PC-3 (cell line): Measurements from ENCODE around the gene TEX55.

ENCODE experiments used
- EZH2phosphoT487 ChIP-seq: fragments of 300-600 bp; sonication (generic); IDR thresholded peaks from 2 replicates; pipeline ENCODE4 v1.6.1; 2018; ENCODE audit warnings: mild to moderate bottlenecking, antibody characterized with exemption, low read length, borderline replicate concordance
- TF ChIP-seq, protein P1 (sequence below): fragments of 300-600 bp; sonication (generic); conservative IDR thresholded peaks from 2 replicates; pipeline ENCODE4 v1.5.1; 2017; ENCODE audit warnings: antibody characterized with exemption, low read depth, mild to moderate bottlenecking, low read length

DNA sequence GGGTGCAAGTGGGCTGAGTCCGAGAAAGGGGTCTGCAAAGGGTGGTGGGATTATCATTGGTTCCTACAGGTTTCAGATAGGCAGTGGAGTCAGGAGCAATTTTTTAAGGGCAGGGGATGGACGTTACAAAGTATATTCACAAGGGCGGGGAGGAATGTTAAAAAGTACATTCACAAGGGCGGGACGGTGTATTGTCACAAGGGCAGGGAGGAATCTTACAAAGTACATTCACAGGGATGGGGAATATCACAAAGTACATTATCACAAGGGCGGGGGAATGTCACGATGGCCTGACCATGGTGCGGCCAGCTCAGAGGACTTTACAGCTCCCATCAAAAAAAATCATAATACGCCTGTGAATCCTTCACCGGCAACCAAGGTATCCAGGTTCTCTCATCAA lies 20.6 kb upstream of the TEX55 start:
- TF ChIP-seq EZH2phosphoT487: no peak
- TF ChIP-seq, protein P1, sequence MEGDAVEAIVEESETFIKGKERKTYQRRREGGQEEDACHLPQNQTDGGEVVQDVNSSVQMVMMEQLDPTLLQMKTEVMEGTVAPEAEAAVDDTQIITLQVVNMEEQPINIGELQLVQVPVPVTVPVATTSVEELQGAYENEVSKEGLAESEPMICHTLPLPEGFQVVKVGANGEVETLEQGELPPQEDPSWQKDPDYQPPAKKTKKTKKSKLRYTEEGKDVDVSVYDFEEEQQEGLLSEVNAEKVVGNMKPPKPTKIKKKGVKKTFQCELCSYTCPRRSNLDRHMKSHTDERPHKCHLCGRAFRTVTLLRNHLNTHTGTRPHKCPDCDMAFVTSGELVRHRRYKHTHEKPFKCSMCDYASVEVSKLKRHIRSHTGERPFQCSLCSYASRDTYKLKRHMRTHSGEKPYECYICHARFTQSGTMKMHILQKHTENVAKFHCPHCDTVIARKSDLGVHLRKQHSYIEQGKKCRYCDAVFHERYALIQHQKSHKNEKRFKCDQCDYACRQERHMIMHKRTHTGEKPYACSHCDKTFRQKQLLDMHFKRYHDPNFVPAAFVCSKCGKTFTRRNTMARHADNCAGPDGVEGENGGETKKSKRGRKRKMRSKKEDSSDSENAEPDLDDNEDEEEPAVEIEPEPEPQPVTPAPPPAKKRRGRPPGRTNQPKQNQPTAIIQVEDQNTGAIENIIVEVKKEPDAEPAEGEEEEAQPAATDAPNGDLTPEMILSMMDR: no peak
